Activated T-cell treated with anti-CD3 and anti-CD28 coated beads, Interleukin-2, amount 50 U/mL, for 1 hour (primary cell): ENCODE results near the gene APEX1.
"Not testable (repeated sequence)": the region's sequence is repeated elsewhere in the genome, so short reads cannot be mapped to it uniquely, and the experiment has no call there.

ENCODE experiments used
- DNase-seq: peaks from one replicate; pipeline ENCODE4 v3.0.0-alpha.2; 2020

APEX1 gene

GRCh38 chr14:20477211-20477876 lies 22.3 kb downstream of the APEX1 start:
- DNase-seq = peak; percentile 31

GRCh38 chr14:20478894-20479293 lies 23.9 kb downstream of the APEX1 start:
- no peak for DNase-seq

GRCh38 chr14:20482382-20482781 lies 27.4 kb downstream of the APEX1 start:
- DNase-seq = no peak

DNA sequence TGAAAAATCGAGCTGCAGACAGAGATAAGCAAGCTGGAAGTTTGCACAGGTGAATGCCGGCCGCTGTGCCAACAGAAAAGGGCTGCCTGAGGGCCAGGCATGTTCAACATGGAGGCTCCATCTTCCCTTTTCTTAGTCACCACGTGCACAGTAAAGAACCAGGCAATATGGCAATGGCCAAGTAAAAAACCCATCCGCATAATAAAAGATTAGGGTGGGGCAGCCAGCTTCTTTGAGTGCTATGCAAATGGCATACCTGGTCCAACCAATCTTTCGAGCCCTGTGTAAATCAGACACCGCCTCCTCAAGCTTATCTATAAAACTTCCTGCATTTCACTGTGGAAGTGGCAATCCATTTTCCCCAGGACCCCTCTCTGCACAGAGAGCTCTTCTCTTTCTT lies 30.9 kb downstream of the APEX1 start:
- DNase-seq = no peak

GRCh38 chr14:20486684-20487395 lies 31.8 kb downstream of the APEX1 start:
- no peak for DNase-seq

GRCh38 chr14:20487396-20487725 lies 32.3 kb downstream of the APEX1 start:
- DNase-seq = no peak

DNA sequence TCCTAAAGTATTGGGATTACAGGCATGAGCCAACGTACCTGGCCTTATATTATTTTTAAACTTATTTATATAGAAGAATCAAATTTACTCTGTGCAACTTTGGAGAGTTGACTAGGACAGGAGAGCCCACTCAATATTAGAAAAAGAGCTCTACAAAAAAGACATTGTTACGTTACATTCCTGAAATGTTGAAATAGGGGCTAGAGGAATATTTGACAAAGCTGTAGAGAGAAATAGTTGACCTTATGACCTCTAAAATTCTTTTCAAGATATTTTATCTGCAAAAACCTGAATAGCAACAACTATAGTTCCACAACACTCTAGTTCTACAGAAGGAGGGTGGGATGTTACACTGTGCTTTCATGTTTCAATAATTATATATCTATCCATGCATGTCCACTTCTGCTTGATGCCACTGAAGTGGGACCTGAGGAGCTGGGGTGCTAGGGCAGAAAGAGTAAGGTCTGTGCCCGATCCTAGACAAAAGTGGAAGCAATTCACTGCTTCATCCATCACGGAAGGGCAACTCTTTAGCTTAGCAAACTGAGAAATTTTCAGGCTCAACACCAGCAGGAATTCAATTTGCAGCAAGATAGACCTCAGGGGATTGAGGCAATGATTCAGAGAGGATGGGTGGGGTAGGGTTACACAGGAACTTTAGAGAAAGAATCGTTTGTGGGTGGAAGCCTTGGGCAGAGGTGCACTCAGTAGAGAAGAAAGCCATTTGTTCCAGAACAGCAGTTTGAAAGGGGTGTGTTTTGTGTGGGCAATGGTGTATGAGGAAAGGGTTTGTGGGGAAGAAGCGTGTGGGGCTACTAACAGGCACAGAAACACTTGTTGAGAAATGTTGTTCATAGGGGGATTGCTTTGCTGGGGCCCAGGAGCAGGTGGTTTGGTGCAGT lies 34.3 kb downstream of the APEX1 start:
- DNase-seq = no peak

DNA sequence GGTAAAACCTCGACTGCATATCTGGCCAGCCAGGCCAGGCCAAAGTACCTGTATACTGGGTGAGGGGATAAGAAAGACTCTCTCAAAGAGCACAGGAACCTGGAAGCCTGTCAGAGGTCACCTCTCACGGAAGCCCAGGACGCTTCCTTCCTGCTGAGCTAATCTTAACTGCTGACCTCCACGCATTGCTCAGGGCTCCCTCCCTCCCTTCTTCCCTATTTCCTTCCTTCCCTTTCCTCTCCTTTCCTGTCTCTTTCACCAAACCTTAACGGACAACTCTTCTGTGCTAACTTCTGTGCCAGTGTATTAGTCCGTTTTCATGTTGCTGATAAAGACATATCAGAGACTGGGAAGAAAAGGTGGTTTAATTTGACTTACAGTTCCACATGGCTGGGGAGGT lies 35.5 kb downstream of the APEX1 start:
- no peak for DNase-seq

GRCh38 chr14:20492486-20492885 lies 37.5 kb downstream of the APEX1 start:
- no peak for DNase-seq

GRCh38 chr14:20493634-20494033 lies 38.6 kb downstream of the APEX1 start:
- no peak for DNase-seq

GRCh38 chr14:20494935-20495766 lies 40.1 kb downstream of the APEX1 start:
- DNase-seq = no peak

- no peak for DNase-seq
Measured at GRCh38 chr14:20498622-20499021, 43.6 kb downstream of the APEX1 start.

DNA sequence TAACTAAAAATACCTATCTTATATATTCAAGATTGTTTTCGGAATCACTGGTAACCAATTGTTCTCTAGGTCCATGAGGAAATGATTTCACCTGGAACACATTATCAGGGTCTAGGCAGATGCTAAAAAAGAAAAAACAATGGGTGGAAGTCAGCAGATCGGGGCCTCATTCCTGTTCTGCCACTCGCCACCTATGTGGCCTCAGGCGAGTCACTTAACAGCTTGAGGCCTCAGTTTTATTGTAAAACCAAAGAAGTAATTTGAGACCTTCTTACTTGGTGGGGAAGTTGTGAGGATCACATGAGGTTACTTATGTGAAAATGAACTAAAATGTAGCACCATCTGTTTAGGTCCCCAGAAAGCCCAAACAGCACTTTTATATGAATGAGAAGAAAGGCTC lies 44.1 kb downstream of the APEX1 start:
- DNase-seq = no peak

DNA sequence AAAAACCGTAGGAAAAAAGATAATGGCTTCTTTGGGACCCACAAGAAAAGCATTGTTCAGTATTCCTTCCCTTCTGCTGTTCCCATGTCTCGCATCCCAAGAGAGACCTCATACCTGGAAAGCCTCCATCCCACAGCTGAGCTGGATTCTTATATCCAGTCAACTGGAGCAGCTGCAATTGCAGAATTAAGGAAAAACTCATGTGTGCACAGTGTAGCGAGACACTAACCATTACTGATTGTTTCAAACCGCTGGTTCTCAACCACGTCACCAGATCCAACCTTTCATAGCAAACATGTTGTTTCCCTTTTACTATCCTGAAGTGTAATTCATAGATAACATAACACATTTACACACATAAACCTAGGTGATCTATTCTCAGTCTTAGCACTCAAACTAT lies 44.9 kb downstream of the APEX1 start:
- DNase-seq = no peak

- no peak for DNase-seq
Measured at GRCh38 chr14:20501346-20501745, 46.3 kb downstream of the APEX1 start.

DNA sequence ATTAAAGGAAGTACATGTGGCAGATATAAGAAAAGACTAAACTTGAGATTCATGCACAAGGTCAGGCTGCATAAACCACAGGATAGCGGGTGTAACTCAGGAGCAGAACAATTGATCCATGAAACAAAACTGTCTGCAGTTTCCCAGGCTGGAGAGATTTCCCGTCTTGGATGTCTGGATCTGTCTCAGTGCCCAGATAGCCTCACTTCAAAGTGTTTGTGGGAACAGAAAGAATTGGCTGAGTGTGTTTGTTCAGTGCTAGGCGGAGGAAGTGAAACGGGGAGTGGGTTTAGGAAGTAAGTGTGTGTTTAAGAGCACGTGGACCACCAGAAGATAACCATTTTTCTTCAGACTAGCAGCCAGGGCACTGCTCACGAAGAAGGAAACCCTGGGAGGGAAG lies 48.9 kb downstream of the APEX1 start:
- DNase-seq = no peak

DNA sequence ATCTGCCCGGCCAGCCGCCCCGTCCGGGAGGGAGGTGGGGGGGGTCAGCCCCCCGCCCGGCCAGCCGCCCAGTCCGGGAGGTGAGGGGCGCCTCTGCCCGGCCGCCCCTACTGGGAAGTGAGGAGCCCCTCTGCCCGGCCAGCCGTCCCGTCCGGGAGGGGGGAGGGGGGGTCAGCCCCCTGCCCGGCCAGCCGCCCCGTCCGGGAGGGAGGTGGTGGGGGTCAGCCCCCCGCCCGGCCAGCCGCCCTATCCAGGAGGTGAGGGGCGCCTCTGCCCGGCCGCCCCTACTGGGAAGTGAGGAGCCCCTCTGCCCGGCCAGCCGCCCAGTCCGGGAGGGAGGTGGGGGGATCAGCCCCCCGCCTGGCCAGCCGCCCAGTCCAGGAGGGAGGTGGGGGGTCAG lies 51.2 kb downstream of the APEX1 start:
- DNase-seq = not testable (repeated sequence)

GRCh38 chr14:20506752-20507151 lies 51.7 kb downstream of the APEX1 start:
- DNase-seq = not testable (repeated sequence)
